ENCODE measurements around the gene TRIM14. TPM values are rescaled to one million over a fixed set of nuclear protein-coding genes. Genes with fewer than 3 reads are reported as not detected.

TRIM14 gene
- total RNA-seq, 4 donors from 2014 or later: 15.8 to 22.9 (median 20.0) TPM

DNA sequence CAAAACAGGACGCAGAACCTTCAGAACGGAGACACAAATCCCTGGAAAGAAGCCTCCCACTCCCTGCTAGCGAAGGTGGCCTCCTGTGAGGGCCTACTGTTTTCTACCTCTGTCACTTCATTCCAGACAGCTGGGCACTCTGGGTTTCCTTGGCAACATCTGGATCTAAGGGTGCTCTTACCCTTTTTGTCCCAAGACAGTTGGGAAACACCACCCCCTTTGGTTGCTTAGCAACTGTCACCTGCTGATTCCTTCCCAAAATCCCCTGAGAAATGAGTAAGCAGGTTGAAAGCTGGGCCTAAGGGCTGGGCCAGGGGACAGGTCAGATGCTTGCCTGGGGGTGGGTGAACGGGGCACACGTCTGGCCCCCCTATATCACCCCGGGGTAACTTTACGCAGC is 33.1 kb downstream of the TRIM14 start:
- WGBS: 69% methylated on average over 7 of the region's 7 CpGs
- peak; percentile 26 to 43 for DNase-seq (ENCODE audit: low spot score in 2 of 2)
- H3K9me3 ChIP-seq: no peaks in the 10 kb centered on the region
- TF ChIP-seq EP300 (IDR thresholded peaks at IDR 0.05): no peak
- TF ChIP-seq POLR2A (IDR thresholded peaks at IDR 0.05): no peak
- TF ChIP-seq, protein P1, sequence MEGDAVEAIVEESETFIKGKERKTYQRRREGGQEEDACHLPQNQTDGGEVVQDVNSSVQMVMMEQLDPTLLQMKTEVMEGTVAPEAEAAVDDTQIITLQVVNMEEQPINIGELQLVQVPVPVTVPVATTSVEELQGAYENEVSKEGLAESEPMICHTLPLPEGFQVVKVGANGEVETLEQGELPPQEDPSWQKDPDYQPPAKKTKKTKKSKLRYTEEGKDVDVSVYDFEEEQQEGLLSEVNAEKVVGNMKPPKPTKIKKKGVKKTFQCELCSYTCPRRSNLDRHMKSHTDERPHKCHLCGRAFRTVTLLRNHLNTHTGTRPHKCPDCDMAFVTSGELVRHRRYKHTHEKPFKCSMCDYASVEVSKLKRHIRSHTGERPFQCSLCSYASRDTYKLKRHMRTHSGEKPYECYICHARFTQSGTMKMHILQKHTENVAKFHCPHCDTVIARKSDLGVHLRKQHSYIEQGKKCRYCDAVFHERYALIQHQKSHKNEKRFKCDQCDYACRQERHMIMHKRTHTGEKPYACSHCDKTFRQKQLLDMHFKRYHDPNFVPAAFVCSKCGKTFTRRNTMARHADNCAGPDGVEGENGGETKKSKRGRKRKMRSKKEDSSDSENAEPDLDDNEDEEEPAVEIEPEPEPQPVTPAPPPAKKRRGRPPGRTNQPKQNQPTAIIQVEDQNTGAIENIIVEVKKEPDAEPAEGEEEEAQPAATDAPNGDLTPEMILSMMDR (IDR thresholded peaks at IDR 0.05): no peak
- TF ChIP-seq POLR2AphosphoS5 (IDR thresholded peaks at IDR 0.05): no peak
- no peaks in the 10 kb centered on the region for H3K27me3 ChIP-seq
- H3K36me3 ChIP-seq: peaks cover 35% of the 10 kb centered on the region
- peaks cover 26% of the 10 kb centered on the region for H3K4me1 ChIP-seq
- H3K4me3 ChIP-seq: no peak overlapping the region
- H3K27ac ChIP-seq: no peak overlapping the region

DNA sequence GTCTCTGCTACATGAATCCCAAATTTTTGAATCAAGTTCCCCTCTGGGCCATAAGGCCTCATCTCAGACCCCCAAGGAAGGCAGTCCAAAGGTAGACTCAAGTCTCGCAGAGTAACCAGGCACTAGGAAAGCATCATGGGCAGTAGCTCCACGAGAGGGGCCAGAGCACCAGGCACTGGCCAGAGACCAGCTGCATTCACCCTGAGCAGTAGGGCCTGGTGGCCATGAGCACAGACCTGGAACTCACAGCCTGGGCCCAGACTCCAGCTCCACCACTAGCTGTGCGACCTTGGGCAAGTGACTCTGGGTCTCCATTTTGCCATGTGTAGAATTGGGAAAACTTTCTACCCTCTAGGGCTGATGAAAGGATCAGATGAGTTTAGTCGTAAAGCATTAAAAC is 34.0 kb downstream of the TRIM14 start:
- Histone ChIP-seq H3K4me3 (no peak overlapping the region), H3K4me1 (peaks cover 26% of the 10 kb centered on the region), H3K27ac (no peak overlapping the region), H3K9me3 (no peaks in the 10 kb centered on the region), H3K27me3 (no peaks in the 10 kb centered on the region), H3K36me3 (peaks cover 43% of the 10 kb centered on the region)
- 93% methylated on average over 4 of the region's 4 CpGs for WGBS
- TF ChIP-seq, protein P1 (IDR thresholded peaks at IDR 0.05): no peak
- no peak for TF ChIP-seq POLR2AphosphoS5 (IDR thresholded peaks at IDR 0.05)
- no peak for TF ChIP-seq EP300 (IDR thresholded peaks at IDR 0.05)
- no peak for TF ChIP-seq POLR2A (IDR thresholded peaks at IDR 0.05)
- peak; percentile 43 to 55 for DNase-seq (ENCODE audit: low spot score in 2 of 2)

DNA sequence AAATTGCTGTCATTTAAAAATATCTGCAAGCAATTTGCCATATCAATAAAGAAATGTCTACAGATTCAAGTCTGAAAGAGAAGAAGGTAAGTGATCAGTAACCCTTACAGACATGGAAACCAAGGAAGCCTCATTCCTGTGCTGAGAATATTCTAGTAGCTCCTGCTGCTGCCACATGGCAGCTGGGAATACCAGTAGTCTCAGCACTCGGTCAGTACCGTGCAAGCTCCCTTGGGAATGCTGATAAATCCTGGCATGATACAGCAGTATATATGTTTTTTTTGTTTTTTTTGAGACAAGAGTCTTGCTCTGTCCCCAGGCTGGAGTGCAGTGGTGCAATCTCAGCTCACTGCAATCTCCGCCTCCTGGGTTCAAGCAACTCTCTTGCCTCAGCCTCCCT is 34.6 kb downstream of the TRIM14 start:
- peaks cover 50% of the 10 kb centered on the region for H3K36me3 ChIP-seq
- no peaks in the 10 kb centered on the region for H3K27me3 ChIP-seq
- H3K4me3 ChIP-seq: no peak overlapping the region
- H3K4me1 ChIP-seq: peaks cover 26% of the 10 kb centered on the region
- H3K27ac ChIP-seq: no peak overlapping the region
- no peaks in the 10 kb centered on the region for H3K9me3 ChIP-seq
- DNase-seq (ENCODE audit: low spot score in 2 of 2): peak; percentile 2 to 15
- TF ChIP-seq POLR2A (IDR thresholded peaks at IDR 0.05) (no peak), EP300 (IDR thresholded peaks at IDR 0.05) (no peak)
- TF ChIP-seq, protein P1 (IDR thresholded peaks at IDR 0.05): no peak
- WGBS: 91% methylated on average over 3 of the region's 3 CpGs

DNA sequence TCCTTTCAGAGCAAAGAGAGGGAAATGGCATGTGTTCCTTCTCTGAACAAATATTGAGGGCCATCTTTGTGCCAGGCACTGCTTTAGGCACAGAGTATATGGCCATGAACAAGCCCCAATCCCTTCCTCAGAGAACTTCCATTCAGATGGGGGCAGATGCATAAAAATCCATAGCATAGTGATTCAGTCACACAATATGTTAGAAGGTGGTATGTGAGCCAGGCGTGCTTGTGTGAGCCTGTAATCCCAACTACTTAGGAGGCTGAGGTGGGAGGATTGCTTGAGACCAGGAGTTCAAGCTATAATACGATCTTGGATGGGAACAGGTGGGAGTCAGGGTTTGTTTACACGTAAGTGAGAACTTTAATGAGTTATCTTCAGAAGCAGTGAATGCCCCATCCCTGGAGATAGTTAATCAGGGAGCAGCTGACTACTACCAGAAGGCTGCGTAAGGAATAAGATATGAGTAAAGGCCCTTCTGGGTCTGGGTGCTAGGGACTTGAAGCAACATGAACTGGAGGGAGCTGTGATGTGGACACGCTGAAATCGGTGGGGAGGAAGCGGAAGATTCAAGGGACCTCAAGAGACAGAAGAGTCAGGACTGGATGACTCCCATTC is 35.3 kb downstream of the TRIM14 start:
- Histone ChIP-seq H3K27me3 (no peaks in the 10 kb centered on the region), H3K4me1 (peaks cover 26% of the 10 kb centered on the region), H3K4me3 (no peak overlapping the region), H3K9me3 (no peaks in the 10 kb centered on the region), H3K36me3 (peaks cover 50% of the 10 kb centered on the region), H3K27ac (no peak overlapping the region)
- peak in 1 of 2 donors; percentile 9 for DNase-seq (ENCODE audit: low spot score in 2 of 2)
- 91% methylated on average over 7 of the region's 7 CpGs for WGBS
- TF ChIP-seq POLR2AphosphoS5 (IDR thresholded peaks at IDR 0.05) (no peak), POLR2A (IDR thresholded peaks at IDR 0.05) (no peak)

DNA sequence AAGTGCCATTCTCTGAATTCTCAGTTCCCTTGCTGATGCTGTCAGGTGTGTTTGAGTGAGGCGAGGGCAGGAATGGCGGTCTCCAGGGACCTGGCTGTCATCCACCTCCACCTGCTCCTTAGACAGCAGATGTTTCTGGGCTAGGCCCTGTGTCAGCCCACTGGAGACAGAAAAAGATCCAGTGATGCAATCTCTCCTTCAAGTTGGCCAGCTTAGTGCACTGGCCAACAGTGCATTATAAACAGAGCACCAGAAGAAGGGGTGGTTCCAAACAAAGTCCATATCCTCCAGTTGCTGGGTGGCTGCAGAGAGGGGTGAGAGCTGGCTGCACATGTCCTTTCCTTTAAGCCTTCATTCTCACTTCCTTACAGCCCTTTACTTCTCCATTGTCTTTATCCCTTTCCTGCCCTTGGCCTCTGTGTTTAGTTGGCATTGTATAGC is 35.9 kb downstream of the TRIM14 start:
- Histone ChIP-seq H3K27me3 (no peaks in the 10 kb centered on the region), H3K4me3 (no peak overlapping the region), H3K27ac (no peak overlapping the region), H3K4me1 (peaks cover 26% of the 10 kb centered on the region), H3K36me3 (peaks cover 50% of the 10 kb centered on the region), H3K9me3 (no peaks in the 10 kb centered on the region)
- TF ChIP-seq EP300 (IDR thresholded peaks at IDR 0.05): no peak
- TF ChIP-seq POLR2AphosphoS5 (IDR thresholded peaks at IDR 0.05): no peak
- TF ChIP-seq POLR2A (IDR thresholded peaks at IDR 0.05): no peak
- TF ChIP-seq, protein P1 (IDR thresholded peaks at IDR 0.05): no peak
- DNase-seq (ENCODE audit: low spot score in 2 of 2): peak; percentile 3 to 18
- WGBS: 92% methylated on average over 2 of the region's 2 CpGs
